ENCODE results near the gene PPP1CA.

Gene PPP1CA

DNA sequence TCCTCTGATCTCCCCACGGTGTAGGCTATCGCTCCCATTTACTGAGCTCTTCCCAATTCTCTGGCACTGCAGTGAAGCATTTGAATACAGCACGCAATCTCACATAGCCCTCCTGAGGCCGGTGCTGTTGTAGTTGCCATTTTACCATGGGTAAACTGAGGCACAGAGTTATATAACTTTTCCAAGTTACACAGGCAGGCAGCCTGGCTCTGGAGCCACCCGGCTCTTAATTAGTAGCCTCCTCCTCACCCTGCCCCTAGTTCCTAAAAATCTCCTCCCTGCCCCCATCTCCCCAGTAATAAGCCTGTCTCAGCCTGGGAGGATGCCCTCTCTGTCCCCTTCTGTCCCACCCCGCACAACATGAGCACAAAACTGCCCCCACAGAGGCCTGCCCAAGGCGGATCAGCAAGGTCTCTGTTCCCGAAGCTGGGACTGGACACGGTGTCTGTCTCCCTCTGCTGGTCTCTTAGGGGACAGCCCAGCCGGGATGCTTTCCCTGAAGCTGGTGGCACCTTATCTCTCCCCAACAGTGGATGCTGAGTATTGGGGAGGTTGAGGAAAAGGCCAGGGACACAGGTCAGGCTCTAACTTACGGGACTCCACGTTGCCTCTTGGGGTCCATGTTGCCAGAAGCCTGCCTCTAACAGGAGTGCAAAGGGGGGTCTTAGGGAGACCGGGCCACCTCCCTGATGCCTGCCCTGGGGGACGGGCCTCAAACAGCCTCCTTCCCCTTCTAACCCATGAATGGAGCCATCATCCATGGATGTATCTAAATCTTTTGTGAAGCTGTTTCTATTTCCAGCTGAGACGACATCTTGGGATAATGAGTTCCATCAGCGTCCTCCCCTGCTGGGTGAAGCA is 19.2 kb downstream of the PPP1CA start:
- peak; percentile 75 for DNase-seq (ENCODE audit: low spot score)

- no peak for DNase-seq (ENCODE audit: low spot score)
Measured at GRCh38 chr11:67381244-67381972, 20.2 kb downstream of the PPP1CA start.

DNA sequence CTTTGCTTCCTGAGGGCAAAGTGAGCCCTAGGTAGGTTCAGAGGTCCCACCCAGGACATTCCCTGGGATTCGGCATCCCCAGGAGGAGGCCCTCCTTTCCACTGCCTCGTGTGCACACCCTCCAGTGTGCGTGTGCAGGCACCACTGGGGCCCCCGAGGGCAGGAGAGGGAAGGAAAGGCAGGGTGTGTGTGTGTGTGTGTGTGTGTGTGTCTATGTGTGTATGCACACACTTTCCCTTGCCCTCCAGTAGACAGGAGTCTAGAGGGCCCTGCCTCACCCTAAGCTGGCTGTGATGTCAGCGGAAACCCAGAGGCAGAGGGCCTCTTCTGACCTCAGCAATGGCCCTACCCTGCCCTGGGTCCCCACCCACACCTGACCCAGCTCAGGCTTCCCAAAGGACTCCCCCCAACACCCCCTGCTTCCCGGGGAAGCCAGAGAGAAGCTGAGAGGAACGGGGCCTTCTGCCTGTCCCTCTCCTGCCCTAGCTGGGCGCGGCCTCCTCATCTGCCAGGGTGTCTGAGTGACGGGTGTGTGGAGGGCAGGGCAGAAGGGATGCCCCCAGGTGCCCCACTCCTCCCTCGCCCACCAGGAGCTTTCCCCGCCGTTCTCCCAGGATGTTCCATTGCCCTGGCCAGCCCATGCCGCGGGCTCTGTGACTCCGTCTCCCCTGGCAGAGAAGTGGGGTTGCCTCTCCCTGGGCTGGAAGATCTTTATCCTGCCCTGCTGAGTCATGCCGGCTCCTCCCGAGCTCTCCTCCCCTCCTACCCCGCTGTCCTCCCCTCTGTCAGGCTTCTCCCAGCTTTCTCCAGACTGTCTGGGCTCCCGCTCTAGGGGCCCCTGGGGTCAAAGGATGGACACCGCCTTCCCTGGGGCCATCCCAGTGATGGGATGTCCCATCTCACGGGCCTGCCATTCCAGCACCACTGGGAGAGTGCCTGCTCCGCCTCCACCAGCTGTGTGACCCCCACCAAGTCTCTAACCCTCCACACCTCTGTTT is 22.3 kb downstream of the PPP1CA start:
- DNase-seq (ENCODE audit: low spot score): no peak

GRCh38 chr11:67378544-67378943 is 23.1 kb downstream of the PPP1CA start:
- no peak for DNase-seq (ENCODE audit: low spot score)

- no peak for DNase-seq (ENCODE audit: low spot score)
Measured at GRCh38 chr11:67376873-67377808, 24.5 kb downstream of the PPP1CA start.

DNA sequence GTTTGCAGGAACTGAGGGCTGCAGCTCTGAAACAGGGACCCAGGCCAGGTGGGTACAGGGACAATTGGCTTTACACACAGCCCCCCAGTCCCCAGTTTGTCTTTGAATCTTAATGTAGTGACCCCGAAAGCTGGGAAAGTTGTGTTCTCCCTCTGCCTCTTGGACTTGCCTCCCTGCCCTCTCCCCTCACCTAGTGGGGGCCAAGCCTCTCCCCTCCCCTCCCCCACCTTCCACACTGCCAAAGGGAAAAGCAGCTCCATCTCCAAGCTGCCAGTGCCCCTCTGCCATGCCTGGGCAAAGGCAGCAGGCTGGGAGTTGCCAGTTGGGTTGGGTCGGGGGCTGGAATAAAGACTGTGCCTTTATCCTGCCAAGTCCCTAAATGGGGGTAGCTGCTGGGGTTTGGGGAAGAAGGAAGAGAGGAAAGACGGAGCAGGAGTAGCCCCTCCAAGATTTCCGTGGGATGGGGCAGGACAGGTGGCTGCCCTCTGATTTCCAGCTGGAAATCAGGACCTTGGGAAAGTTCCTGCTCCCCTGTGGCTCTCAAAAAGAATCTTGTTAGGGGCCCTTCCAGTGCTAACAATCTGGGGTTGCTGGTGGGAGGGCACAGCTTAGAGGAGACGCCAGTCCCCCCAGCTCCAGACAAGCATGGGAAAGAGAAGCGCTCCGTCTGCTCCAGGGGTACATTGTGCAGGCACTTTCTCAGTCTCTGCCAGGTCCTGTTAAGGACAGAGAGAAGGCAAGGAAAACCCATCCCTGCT is 25.4 kb downstream of the PPP1CA start:
- no peak for DNase-seq (ENCODE audit: low spot score)

GRCh38 chr11:67375320-67376055 is 26.2 kb downstream of the PPP1CA start:
- DNase-seq (ENCODE audit: low spot score): no peak

DNA sequence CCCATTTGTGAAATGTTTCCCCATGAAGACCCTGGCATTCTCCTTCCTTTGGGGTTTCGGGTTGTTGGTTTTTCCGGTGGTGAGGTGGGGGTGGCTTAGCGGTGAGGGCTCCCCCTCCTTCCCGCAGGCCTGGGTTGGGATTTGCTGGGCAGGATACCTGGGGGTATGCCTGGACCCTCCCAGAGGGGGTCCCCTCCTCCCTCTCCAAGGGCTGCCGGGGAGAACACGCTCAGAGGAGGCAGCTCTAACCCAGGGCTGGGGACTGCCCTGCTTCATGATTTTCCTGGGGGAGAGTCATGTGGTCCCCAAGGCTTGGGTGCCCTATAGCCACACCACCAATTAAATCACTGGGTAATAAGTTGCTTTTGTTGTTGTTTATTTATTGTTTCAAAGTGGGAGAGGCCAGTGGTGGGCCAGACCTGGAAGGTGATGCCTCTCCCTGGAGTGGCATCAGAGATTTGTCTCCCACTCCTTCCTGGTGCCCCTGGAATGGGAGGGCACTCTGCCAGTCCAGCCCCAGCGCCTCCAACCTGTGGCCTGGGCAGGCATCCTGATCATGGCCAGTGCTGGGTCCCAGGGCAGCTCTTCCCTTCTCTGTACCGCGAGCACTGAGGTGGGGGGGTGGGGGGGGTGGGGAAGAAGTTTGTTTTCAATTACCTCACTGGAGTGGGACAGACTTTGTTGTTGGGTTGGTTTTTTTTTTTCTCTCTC is 26.9 kb downstream of the PPP1CA start:
- no peak for DNase-seq (ENCODE audit: low spot score)

- peak; percentile 85 for DNase-seq (ENCODE audit: low spot score)
Measured at GRCh38 chr11:67373648-67374570, 27.7 kb downstream of the PPP1CA start.

DNA sequence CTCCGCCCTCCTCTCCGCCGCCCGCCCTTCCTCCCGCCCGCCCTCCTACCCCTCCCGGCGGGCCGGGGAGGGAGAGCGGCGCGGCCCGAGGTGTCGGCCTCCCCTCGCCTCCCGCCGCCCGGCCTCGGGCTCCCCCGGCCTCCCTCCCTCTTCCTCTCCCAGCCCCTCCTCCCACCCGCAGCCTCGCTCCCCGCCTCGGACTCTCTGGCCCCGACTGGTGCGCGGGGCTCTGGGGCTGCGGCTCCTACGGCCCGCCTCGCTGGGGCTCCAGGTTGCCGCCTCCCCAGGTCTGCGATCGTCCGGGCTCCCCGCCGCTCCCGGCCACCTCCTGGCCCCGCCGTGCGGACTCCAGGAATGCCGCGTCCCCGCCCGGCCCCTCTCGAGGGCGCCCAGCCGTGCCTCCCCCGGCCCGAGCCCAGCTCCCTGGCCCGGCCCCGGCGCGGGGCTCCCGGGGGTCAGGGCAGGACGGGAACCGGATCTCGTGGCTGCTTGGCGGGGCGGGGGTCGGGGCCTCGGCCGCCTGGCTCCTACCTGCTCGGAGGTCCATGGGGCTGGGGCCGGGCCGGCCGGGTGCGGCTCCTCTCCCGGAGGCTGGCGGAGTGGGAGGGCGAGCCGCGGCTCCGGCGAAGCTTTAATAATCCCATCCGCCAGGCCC is 28.5 kb downstream of the PPP1CA start, which contains the start of gene CLCF1:
Gene CLCF1 (minus strand): TSS at position 606 of the 655 bp plus-strand sequence. CDS start 59 bp downstream, at position 547.
- DNase-seq (ENCODE audit: low spot score): no peak

GRCh38 chr11:67372321-67372992 is 29.2 kb downstream of the PPP1CA start:
- no peak for DNase-seq (ENCODE audit: low spot score)

DNA sequence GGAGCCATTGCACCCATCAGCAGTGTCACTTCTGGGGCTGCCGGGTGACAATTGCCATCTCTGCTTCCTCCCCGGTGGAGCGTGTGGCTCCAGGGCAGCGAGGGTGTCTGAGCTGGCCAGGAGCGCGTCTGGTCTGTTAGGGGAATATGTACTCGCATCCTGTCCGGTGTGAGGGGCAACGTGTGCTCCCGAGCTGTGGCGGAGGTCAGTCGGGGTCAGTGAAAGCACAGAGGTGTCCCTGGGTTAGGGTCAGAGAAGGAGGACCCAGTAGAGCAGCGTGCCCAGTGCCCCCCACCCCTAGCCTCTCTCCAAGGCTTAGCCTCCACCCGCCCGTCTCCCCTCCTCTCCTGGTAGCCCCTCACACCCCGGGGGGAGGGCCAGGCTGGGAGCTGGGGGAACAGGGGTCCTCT is 29.7 kb downstream of the PPP1CA start:
- DNase-seq (ENCODE audit: low spot score): no peak

DNA sequence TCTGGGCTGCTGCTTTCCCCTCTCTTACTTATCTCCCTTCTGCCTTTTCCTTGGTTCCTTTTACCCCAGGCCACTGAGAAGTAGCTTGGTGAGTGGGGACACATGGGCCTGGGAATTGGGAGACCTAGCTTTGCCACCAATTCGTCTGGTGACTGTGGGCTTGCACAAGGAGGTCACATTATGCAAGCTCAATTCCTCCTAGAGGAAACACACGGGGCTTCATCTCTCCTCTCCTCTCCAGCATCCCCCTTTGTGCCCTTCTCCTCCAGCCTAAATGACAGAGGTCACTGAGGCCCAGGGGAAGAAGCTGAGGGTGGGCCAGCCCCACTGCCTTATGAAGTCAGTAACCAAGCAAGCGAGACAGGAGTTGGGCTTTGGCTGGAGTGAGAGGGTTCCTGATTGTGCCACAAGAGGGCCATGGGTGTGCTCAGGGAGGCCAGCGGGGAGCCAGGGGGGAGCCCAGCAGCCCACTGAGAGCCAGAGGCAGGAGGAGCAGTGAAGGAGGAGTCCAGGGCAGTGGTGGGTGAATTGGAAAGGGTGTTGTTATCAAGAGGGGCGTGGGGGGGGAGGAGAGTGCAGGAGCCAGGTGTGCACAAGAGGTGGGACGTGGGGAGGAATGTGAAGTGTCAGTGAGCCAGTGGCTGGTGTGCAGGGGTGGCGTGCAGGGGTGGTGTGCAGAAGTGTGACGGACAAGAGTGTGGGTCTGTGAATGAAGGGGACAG is 30.3 kb downstream of the PPP1CA start:
- no peak for DNase-seq (ENCODE audit: low spot score)

DNA sequence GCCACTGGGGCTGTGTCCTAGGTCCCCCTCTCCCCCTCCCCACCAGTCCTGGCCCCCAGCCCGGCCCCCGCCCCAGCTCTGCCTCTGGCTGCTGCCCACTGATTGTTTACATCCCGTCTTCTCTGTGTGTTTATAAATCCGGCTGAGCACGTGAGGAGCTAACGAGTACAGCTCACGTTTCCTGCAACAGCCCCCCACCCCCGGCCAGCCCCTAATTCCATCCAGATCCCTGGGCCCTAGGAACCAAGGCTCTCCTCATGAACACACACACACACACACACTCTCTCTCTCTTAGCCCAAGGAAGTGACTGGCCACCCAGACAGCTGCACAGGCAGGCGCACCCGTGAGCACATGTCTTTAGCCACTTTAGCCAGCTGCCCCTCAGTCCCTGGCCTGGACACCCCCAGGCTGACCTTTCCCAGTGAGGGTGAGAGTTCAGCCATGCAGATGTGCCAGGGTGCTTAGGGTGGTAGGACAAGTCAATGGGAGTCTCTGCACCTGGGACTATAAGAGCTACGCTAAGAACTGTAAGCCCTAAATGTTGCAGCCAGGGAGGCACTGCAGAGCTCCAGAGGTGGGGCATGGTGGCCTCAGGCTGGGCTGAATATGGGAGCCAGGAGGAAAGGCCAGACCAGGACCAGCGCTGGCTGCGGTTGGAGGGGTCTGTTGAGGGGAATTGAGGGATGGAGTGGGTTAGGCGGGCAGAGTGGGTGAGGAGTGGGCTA is 31.1 kb downstream of the PPP1CA start:
- DNase-seq (ENCODE audit: low spot score): no peak

DNA sequence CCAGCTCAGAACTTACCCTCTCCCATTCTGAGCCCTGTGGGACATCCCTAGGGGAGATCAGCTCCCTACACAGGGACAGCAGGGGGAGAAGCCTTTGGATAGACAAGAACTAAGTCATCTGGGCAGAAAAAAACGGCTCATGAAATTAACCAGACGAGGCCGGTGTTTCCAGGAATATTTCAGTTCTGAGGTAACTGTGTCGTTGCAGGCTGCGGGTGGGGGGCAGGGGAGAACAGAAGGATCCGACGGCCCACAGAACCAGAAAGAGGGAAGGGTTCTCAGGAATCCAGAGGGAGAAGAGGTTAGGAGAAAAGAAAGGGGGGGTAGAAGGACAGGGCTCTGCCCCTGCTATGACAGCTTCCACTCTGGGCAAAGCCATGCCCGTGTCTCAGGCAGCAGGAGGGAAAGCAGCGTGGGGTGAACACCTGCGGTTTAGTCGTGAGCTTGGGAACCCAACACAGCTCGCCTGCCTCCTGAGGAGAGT is 31.8 kb downstream of the PPP1CA start:
- DNase-seq (ENCODE audit: low spot score): no peak
